ENCODE measurements around the gene EPB41L2. TPM values are rescaled to one million over a fixed set of nuclear protein-coding genes. Genes with fewer than 3 reads are reported as not detected.
A peak's percentile ranks its signal among the peaks of the same experiment; 100 is the strongest.

Gene EPB41L2
- total RNA-seq, 2 donors from 2014 or later, result 160 to 189 TPM

DNA sequence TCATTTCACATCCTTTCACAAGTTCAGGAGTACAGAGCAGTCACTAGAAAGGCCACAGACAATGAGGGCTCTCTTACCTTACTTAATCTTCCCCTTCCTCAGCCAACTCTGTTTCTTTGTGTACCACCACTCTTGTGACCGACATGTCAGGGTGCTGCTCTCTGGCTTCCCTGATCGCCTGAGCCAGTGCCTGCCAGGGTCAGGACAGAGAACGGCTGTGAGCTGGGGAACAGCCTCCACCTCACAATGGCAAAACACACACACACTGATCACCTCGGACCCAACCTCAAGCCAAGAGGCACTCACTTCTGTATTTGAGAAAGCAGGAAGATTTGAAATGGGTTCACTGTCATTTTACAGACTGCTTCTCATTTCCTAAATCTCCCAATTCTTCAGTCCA is 205.0 kb downstream of the EPB41L2 start:
- H3K4me3 ChIP-seq (ENCODE audit: low read length), result no peak overlapping the region
- no peak overlapping the region for H3K27ac ChIP-seq (ENCODE audit: low read depth, low read length)
- no peak overlapping the region for H3K9ac ChIP-seq (ENCODE audit: extremely low read depth, low read length, poor library complexity, severe bottlenecking)
- H3K27ac Mint-ChIP-seq, result peak overlapping the region; percentile 26
- TF ChIP-seq, protein P1, sequence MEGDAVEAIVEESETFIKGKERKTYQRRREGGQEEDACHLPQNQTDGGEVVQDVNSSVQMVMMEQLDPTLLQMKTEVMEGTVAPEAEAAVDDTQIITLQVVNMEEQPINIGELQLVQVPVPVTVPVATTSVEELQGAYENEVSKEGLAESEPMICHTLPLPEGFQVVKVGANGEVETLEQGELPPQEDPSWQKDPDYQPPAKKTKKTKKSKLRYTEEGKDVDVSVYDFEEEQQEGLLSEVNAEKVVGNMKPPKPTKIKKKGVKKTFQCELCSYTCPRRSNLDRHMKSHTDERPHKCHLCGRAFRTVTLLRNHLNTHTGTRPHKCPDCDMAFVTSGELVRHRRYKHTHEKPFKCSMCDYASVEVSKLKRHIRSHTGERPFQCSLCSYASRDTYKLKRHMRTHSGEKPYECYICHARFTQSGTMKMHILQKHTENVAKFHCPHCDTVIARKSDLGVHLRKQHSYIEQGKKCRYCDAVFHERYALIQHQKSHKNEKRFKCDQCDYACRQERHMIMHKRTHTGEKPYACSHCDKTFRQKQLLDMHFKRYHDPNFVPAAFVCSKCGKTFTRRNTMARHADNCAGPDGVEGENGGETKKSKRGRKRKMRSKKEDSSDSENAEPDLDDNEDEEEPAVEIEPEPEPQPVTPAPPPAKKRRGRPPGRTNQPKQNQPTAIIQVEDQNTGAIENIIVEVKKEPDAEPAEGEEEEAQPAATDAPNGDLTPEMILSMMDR (conservative IDR thresholded peaks at IDR 0.05), result no peak
- peaks cover 38% of the 10 kb centered on the region for H3K36me3 Mint-ChIP-seq (ENCODE audit: low read depth)
- WGBS, 2 experiments (ENCODE audit: insufficient coverage in 1 of 2, insufficient read length in 1 of 2), result 81 to 82% methylated on average over 3 to 4 of the region's 4 CpGs
- peaks cover 10% of the 10 kb centered on the region for H3K4me1 ChIP-seq (ENCODE audit: control insufficient read depth, insufficient read depth, low read length)
- H3K4me1 Mint-ChIP-seq, result peaks cover 13% of the 10 kb centered on the region
- no peaks in the 10 kb centered on the region for H3K27me3 Mint-ChIP-seq (ENCODE audit: insufficient read depth)
- H3K27me3 ChIP-seq (ENCODE audit: control insufficient read depth, insufficient read depth, low read length, poor library complexity, severe bottlenecking), result no peaks in the 10 kb centered on the region
- H3K9me3 ChIP-seq (ENCODE audit: control insufficient read depth, low read length), result peaks cover 7% of the 10 kb centered on the region
- no peaks in the 10 kb centered on the region for H3K9me3 Mint-ChIP-seq
- no peak overlapping the region for H3K4me3 Mint-ChIP-seq
- DNase-seq, result no peak
- H3K36me3 ChIP-seq (ENCODE audit: control insufficient read depth, insufficient read depth, low read length), result peaks cover 25% of the 10 kb centered on the region

DNA sequence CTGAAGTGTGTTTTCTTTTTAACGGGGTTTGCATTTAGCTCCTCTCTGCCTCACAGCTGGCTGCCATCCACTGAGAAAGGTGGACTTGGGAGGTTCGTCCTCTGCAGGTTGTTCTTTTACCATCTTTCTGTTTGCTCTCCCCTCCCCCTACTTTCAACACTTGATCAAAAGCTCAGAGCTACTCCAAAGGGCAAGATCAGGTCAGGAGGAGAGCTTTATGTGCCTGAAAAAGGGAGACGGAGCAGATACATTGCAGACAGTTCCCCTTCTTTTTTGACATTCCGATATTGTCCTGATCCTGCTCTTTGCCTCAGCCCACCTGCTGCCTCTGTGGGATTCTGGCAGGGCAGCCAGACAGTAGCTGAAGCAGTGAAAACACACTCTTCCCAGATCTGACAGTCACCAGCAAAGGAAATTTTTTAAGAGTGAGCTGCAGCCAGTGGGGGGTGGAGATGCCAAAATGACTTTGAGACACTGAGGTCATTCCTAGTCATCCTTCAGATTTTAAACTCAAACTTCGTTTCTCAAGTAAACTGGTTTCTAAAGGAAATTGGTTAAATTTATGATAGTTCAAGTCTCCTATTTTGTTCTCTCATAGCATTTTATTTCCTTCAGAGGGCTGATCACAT is 209.4 kb downstream of the EPB41L2 start:
- Mint-ChIP-seq H3K4me1 (peaks cover 15% of the 10 kb centered on the region), H3K27ac (no peak overlapping the region), H3K4me3 (peak overlapping the region; percentile 18), H3K36me3 (ENCODE audit: low read depth) (peaks cover 19% of the 10 kb centered on the region), H3K9me3 (no peaks in the 10 kb centered on the region), H3K27me3 (ENCODE audit: insufficient read depth) (no peaks in the 10 kb centered on the region)
- TF ChIP-seq, protein P1 (conservative IDR thresholded peaks at IDR 0.05), result no peak
- peak overlapping the region; percentile 75 for H3K27ac ChIP-seq (ENCODE audit: low read depth, low read length)
- peaks cover 22% of the 10 kb centered on the region for H3K36me3 ChIP-seq (ENCODE audit: control insufficient read depth, insufficient read depth, low read length)
- no peak for DNase-seq
- peaks cover 7% of the 10 kb centered on the region for H3K9me3 ChIP-seq (ENCODE audit: control insufficient read depth, low read length)
- no peak overlapping the region for H3K9ac ChIP-seq (ENCODE audit: extremely low read depth, low read length, poor library complexity, severe bottlenecking)
- peaks cover 10% of the 10 kb centered on the region for H3K4me1 ChIP-seq (ENCODE audit: control insufficient read depth, insufficient read depth, low read length)
- 66 to 85% methylated on average over 2 to 5 of the region's 5 CpGs for WGBS, 2 experiments (ENCODE audit: insufficient coverage in 1 of 2, insufficient read length in 1 of 2)
- H3K27me3 ChIP-seq (ENCODE audit: control insufficient read depth, insufficient read depth, low read length, poor library complexity, severe bottlenecking), result no peaks in the 10 kb centered on the region
- peak overlapping the region; percentile 50 for H3K4me3 ChIP-seq (ENCODE audit: low read length)

DNA sequence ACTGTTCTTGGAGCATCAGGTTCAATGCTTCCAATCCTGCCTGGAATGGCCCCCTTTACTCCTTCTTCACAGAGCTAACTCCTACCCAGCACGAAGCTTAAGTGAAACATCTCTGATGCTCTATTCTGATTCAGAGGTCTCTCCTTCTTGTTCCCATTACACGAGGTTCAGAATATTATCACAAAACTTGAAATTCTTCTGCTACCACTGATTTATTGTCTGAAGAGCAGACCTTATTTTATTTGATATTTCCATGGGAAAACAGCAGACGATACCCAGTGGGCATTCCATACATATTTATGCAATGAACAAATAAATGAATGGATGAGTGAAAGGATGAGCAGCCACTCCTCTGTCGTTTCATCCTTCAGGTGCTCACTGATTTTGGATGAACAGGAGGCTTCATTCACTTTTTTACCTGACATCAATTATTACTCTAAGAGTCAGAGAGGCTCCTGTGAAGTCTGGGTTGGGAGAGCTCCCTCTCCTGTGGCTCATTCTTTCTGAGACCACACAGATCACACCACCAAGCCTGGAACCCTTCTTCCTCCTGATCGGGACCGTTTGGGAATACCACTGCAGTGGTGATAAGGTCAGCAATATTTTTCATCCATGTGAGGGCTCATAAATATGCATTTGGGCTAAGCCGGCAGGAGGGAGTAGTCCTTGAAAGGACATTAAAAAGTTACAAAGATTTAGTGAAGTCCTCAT is 210.0 kb downstream of the EPB41L2 start:
- Mint-ChIP-seq H3K9me3 (no peaks in the 10 kb centered on the region), H3K4me3 (peak overlapping the region; percentile 18), H3K27ac (no peak overlapping the region)

More for the DNA sequence above, 210.0 kb downstream of the EPB41L2 start:
- no peak overlapping the region for H3K4me3 ChIP-seq (ENCODE audit: low read length)
- peaks cover 7% of the 10 kb centered on the region for H3K9me3 ChIP-seq (ENCODE audit: control insufficient read depth, low read length)
- H3K27me3 Mint-ChIP-seq (ENCODE audit: insufficient read depth), result no peaks in the 10 kb centered on the region
- no peak overlapping the region for H3K9ac ChIP-seq (ENCODE audit: extremely low read depth, low read length, poor library complexity, severe bottlenecking)
- TF ChIP-seq, protein P1 (conservative IDR thresholded peaks at IDR 0.05), result no peak
- peaks cover 15% of the 10 kb centered on the region for H3K4me1 Mint-ChIP-seq
- peaks cover 10% of the 10 kb centered on the region for H3K4me1 ChIP-seq (ENCODE audit: control insufficient read depth, insufficient read depth, low read length)
- 65 to 88% methylated on average over 5 to 6 of the region's 7 CpGs for WGBS, 2 experiments (ENCODE audit: insufficient coverage in 1 of 2, insufficient read length in 1 of 2)
- H3K27me3 ChIP-seq (ENCODE audit: control insufficient read depth, insufficient read depth, low read length, poor library complexity, severe bottlenecking), result no peaks in the 10 kb centered on the region
- H3K36me3 Mint-ChIP-seq (ENCODE audit: low read depth), result peaks cover 19% of the 10 kb centered on the region
- DNase-seq, result no peak
- peak overlapping the region; percentile 75 for H3K27ac ChIP-seq (ENCODE audit: low read depth, low read length)
- H3K36me3 ChIP-seq (ENCODE audit: control insufficient read depth, insufficient read depth, low read length), result peaks cover 22% of the 10 kb centered on the region

Data from endodermal cell (in vitro differentiated cells).